Right lobe of liver (tissue), 6 donors: ENCODE measurements around the gene PFAS. TPM values are rescaled to one million over a fixed set of nuclear protein-coding genes. Genes with fewer than 3 reads are reported as not detected.

Experiments
- ATAC-seq, 4 donors: fragments of 200-7000 bp; cut with Tn5 transposase; one replicate each; pipeline ENCODE4 v1.9.1; 2020; ENCODE audit warnings: mild to moderate bottlenecking in 4 of 4, moderate library complexity in 4 of 4
- DNase-seq, 3 donors: peaks; one replicate each; pipeline ENCODE4 v3.0.0-alpha.2; 2020
- H3K27ac ChIP-seq, 3 donors: fragments of 200-600 bp; one replicate each; pipeline ENCODE4 v1.8.0; 2022
- H3K27me3 ChIP-seq, 2 donors: fragments of 200-600 bp; one replicate each; pipeline ENCODE4 v1.8.0; 2022
- H3K36me3 ChIP-seq, 4 donors: fragments of 200-600 bp; sonication (generic) in 1 of 4; one replicate each; pipeline versions ENCODE4 v1.5.1 to v1.8.0; 2017 to 2022; ENCODE audit warnings: control low read depth in 1 of 4
- H3K4me1 ChIP-seq, 4 donors: fragments of 200-600 bp; sonication (generic) in 1 of 4; one replicate each; pipeline versions ENCODE4 v1.5.1 to v1.8.0; 2017 to 2022; ENCODE audit warnings: control low read depth in 1 of 4
- H3K4me3 ChIP-seq, 3 donors: fragments of 200-600 bp; one replicate each; pipeline ENCODE4 v1.8.0; 2022
- H3K9me3 ChIP-seq, 4 donors: fragments of 200-600 bp; sonication (generic) in 1 of 4; one replicate each; pipeline versions ENCODE4 v1.5.1 to v1.8.0; 2017 to 2022; ENCODE audit warnings: control low read depth in 1 of 4
- CTCF ChIP-seq, 4 donors: fragments of 200-600 bp in 3 of 4; fragments of 450-650 bp in 1 of 4; IDR thresholded peaks; one replicate each; pipeline versions ENCODE4 v1.5.1 to v1.8.0; 2016 to 2022; ENCODE audit warnings: antibody characterized with exemption in 4 of 4, mild to moderate bottlenecking in 2 of 4
- POLR2A ChIP-seq: fragments of 450-650 bp; IDR thresholded peaks from one replicate; pipeline ENCODE4 v1.6.1; 2017; ENCODE audit warnings: antibody characterized with exemption, mild to moderate bottlenecking
- WGBS: methylation state at CpG from one replicate; pipeline ENCODE4 v1.1.6; 2018; ENCODE audit warnings: low coverage, low lambda C conversion rate; ENCODE audit not compliant: insufficient coverage; ENCODE audit errors: missing lambda C conversion rate; 5-methylcytosine and 5-hydroxymethylcytosine counted together
- intact Hi-C, 2 donors: fragments of 100-400 bp; cut with DNase I; formaldehyde crosslinking; loops; one replicate each; pipeline versions ENCODE4 v1.11.2 to v1.14.1; 2022
- total RNA-seq, 6 experiments: library from RNA; depleted of rRNA in 2 of 6; stranded (reverse); fragments of >200 nt in 2 of 6; fragmentation: NEBNext Ultra II Directional in 3 of 6; extraction: Animal tissue kit (Norgen Biotek cat#: 25700) in 3 of 6; gene quantifications; one replicate each; pipeline versions ENCODE4 v1.1.0 to v1.2.4, GENCODE V29; 2016 to 2023
- donor health status: DM: no; HTN: yes; CAD: no.
- donor health status: DM: no; HTN: no; CAD: no.
- donor health status: DM: no; HTN: no; CAD: no.
- donor health status: DM: no; HTN: yes; CAD: no.
- donor health status: DM: no; HTN: yes; CAD: no.

PFAS gene
- total RNA-seq, 6 experiments from 2014 or later: 10.0 to 21.0 (median 15.6) TPM

GRCh38 chr17:8256691-8257090, 7.6 kb downstream of the PFAS start:
- H3K27ac ChIP-seq: no peak overlapping the region
- peaks cover 0 to 28% (median 3%) of the 10 kb centered on the region in 4 donors for H3K36me3 ChIP-seq
- H3K4me3 ChIP-seq: no peak overlapping the region
- no peaks in the 10 kb centered on the region for H3K27me3 ChIP-seq
- 67% methylated on average over 1 of the region's 6 CpGs for WGBS
- intact Hi-C loops: no loop called here
- no peaks in the 10 kb centered on the region for H3K9me3 ChIP-seq
- H3K4me1 ChIP-seq: no peaks in the 10 kb centered on the region
- no peak for TF ChIP-seq CTCF (IDR thresholded peaks at IDR 0.05)
- no peak for TF ChIP-seq POLR2A
- DNase-seq (no peak), ATAC-seq (no peak)

GRCh38 chr17:8257801-8258200, 8.7 kb downstream of the PFAS start:
- TF ChIP-seq POLR2A (no peak), CTCF (IDR thresholded peaks at IDR 0.05) (no peak)
- H3K36me3 ChIP-seq: peaks cover 0 to 28% (median 3%) of the 10 kb centered on the region in 4 donors

GRCh38 chr17:8264320-8264719, 15.2 kb downstream of the PFAS start:
- no peaks in the 10 kb centered on the region for H3K9me3 ChIP-seq
- intact Hi-C loops: no loop called here
- no peak for ATAC-seq
- H3K4me1 ChIP-seq: no peaks in the 10 kb centered on the region
- DNase-seq: no peak
- no peak overlapping the region for H3K27ac ChIP-seq
- no peaks in the 10 kb centered on the region for H3K27me3 ChIP-seq
- TF ChIP-seq CTCF (IDR thresholded peaks at IDR 0.05) (no peak), POLR2A (no peak)
- H3K36me3 ChIP-seq: peaks cover 0 to 11% (median 6%) of the 10 kb centered on the region in 4 donors
- no peak overlapping the region for H3K4me3 ChIP-seq
- WGBS: no CpG with 5 or more reads among the region's 10 CpGs

More at GRCh38 chr17:8257801-8258200, 8.7 kb downstream of the PFAS start:
- no peaks in the 10 kb centered on the region for H3K4me1 ChIP-seq
- ATAC-seq (no peak), DNase-seq (no peak)
- no peak overlapping the region for H3K27ac ChIP-seq
- intact Hi-C loops: no loop called here
- H3K27me3 ChIP-seq: no peaks in the 10 kb centered on the region
- no peaks in the 10 kb centered on the region for H3K9me3 ChIP-seq
- 60% methylated on average over 1 of the region's 8 CpGs for WGBS
- H3K4me3 ChIP-seq: no peak overlapping the region

- intact Hi-C loops: no loop called here
- Histone ChIP-seq H3K4me3 (no peak overlapping the region), H3K36me3 (peaks cover 0 to 9% (median 6%) of the 10 kb centered on the region in 4 donors), H3K9me3 (no peaks in the 10 kb centered on the region), H3K4me1 (no peaks in the 10 kb centered on the region), H3K27ac (no peak overlapping the region), H3K27me3 (no peaks in the 10 kb centered on the region)
- ATAC-seq (no peak), DNase-seq (no peak)
- TF ChIP-seq CTCF (IDR thresholded peaks at IDR 0.05) (no peak), POLR2A (no peak)
- 83% methylated on average over 1 of the region's 18 CpGs for WGBS
These were observed 15.9 kb downstream of the PFAS start for GRCh38 chr17:8264836-8265542.
